HG03060 (cell line): ENCODE data around the gene RAPGEF6.
"Not testable (repeated sequence)": the region's sequence is repeated elsewhere in the genome, so short reads cannot be mapped to it uniquely, and the experiment has no call there.

Experiments
- ATAC-seq: cut with Tn5 transposase; IDR thresholded peaks from one replicate; pipeline ENCODE4 v1.9.1; 2021; ENCODE audit warnings: low read depth, moderate number of reproducible peaks; ENCODE audit not compliant: unreplicated experiment

The RAPGEF6 gene

DNA sequence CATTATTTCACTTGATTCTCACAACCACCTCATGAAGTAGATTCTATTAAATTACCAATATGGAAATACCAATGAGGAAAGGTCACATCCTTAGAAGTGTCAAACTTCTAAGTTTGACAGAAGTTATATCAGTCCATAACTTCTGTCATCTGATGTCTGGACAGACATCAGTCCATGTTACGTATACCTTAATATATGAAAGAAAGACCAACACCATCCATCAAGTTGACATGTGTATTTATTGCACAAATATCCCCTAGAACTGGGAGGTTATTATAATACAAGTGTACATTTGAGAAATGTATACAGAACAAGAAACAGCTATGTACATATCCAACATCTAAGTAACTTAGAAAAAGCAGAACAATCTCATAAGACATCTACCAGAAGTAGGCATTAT, 6.5 kb upstream of the RAPGEF6 start:
- no peak for ATAC-seq

GRCh38 chr5:131640043-131640856, 5.2 kb upstream of the RAPGEF6 start:
- ATAC-seq = no peak

GRCh38 chr5:131639148-131639547, 4.1 kb upstream of the RAPGEF6 start:
- ATAC-seq = no peak

DNA sequence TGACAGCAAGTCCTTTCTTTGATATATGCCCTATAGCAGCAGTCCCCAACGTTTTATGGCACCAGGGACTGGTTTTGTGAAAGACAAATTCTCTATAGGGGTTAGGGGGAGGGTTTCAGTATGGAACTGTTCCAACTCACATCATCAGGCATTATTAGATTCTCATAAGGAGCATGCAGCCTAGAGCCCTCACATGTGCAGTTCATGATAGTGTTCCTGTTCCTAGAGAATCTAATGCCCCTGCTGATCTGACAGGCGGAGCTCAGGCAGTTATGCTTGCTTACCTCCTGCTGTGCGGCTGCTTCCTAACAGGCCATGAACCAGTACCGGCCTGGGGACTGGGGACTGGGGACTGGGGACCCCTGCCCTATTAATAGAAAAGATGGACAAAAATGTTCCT, 2.7 kb upstream of the RAPGEF6 start:
- no peak for ATAC-seq

GRCh38 chr5:131635684-131636572, 899 bp upstream of the RAPGEF6 start:
- ATAC-seq = no peak

- peak; percentile 10 for ATAC-seq
Observed at GRCh38 chr5:131634666-131634995, 398 bp downstream of the RAPGEF6 start.

- ATAC-seq = no peak
Observed at GRCh38 chr5:131634238-131634637, 791 bp downstream of the RAPGEF6 start.

- ATAC-seq = no peak
Observed at GRCh38 chr5:131633830-131634229, 1.2 kb downstream of the RAPGEF6 start.

- no peak for ATAC-seq
Observed at GRCh38 chr5:131630963-131631350, 4.1 kb downstream of the RAPGEF6 start.

DNA sequence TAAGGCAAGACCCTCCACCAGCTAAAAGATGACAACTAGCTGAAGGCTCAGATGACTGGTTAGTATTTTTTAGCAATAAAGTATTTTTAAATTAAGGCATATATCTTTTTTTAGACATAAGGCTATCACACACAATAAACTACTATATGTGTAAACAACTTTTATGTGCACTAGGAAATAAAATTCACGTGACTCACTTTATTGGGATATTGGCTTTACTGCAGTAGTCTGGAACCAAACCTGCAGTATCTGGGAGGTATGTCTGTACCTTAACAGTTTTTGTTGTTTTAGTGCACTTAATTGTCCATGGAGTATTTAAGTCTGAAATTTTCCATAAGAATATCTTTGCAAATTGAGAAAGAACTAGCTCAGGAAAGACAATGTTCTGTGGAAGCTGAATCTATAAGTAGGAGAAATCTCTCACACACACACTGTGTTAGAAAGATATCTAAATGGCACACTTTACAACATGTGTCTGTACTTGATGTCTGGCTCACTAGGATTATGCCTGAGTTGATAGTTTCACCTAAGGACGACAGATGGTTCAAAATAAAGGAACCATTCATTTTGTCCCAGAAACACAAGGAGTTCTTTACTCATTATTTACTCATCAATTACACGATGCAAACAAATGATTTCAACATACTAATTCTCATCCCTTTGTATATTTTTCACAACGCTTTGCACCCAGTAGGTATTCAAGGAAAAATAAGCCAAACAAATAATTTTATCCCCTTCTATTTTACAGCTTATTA, 4.6 kb downstream of the RAPGEF6 start:
- ATAC-seq = no peak

GRCh38 chr5:131628990-131629389, 6.0 kb downstream of the RAPGEF6 start:
- ATAC-seq = no peak

GRCh38 chr5:131627207-131627865, 7.7 kb downstream of the RAPGEF6 start:
- ATAC-seq = no peak

DNA sequence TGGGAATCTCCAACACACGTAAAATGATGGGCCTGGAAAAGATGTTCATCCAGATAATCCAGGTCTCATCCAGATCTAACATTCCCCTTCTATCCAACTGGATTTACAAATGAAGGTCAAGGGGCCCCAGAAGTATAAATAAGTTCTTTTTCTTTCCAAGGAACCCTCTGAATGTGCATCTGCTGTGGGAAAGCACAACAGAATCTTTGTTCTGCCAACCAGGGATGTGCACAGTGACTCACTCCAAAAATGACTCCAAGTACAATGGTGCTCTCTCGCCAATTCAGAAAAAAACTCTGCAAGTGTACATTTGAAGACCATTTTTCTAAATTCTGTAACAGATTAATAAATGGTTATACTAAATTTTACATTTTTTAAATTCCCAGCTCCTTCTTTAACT, 12.4 kb downstream of the RAPGEF6 start:
- ATAC-seq = no peak

- not testable (repeated sequence) for ATAC-seq
Observed at GRCh38 chr5:131621164-131621563, 13.9 kb downstream of the RAPGEF6 start.

DNA sequence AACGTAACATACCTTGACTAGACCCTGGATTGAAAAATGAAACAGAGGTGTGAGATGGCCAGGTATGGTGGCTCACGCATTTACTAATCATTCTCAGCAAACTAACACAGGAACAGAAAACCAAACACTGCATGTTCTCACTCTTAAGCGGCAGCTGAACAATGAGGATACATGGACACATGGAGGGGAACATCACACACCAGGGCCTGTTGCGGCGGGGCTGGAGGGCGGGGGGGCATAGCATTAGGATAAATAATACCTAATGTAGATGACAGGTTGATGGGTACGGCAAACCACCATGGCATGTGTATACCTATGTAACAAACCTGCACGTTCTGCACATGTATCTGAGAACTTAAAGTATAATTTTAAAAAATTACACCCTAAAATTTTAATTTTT, 15.9 kb downstream of the RAPGEF6 start:
- no peak for ATAC-seq

DNA sequence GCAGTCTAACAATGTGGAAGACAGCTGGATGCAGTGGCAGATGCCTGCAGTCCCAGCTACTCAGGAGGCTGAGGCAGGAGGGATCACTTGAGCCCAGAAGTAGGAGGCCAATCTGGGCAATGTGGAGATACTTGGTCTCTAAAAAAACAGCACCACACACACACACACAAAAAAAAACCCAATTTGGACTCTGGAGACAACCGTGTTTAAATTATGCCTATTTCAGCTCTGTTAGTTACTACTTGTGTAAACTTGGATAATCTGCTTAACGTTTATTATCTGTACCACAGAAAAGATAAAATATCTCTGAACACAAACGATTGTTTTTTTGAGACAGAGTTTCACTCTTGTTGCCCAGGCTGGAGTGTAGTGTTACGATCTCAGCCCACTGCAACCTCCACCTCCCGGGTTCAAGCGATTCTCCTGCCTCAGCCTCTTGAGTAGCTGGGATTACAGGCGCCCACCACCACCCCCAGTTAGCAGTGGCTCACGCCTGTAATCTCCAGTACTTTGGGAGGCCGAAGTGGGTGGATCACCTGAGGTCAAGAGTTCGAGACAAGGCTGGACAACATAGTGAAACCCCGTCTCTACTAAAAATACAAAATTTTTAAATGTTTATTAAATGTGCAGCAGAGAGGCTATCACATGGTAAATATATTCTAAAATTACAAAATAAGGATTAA, 17.7 kb downstream of the RAPGEF6 start:
- ATAC-seq = no peak

GRCh38 chr5:131615957-131616356, 19.1 kb downstream of the RAPGEF6 start:
- ATAC-seq = no peak

DNA sequence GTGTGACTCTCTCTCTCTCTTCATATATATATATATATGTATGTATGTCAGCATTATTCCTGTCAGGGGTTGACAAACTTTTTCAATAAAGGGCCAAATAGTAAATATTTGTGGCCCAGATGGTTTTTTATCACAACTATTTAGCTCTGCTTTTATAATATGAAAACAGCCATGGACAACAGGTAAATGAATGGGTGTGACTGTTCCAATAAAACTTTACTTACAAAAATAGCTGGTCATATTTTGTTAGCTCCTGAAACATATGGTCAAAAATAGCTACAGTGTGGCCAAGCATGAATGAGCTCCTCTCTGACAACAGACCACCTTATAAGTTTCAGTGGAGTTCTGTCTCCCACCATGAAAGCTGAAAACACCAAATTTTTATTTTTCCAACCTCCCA, 21.6 kb downstream of the RAPGEF6 start:
- ATAC-seq = no peak

DNA sequence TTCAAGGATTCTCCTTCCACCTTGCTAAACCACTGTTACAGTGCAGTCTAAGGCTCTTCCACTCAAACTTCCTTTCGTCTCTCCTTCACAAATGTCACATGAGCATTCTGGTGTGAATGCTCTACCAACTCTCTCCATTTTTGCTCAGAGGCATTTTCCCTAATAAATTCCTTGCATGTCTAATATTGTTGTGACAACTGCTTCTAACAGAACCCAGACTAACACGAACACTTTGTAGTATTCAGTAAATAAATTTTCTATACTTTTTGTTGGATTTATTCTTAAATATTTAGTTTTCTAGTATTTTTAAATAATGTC, 24.0 kb downstream of the RAPGEF6 start:
- ATAC-seq = no peak
